Liver (tissue), 9 donors: ENCODE measurements around the gene EXOC3L2. TPM values are rescaled to one million over a fixed set of nuclear protein-coding genes. Genes with fewer than 3 reads are reported as not detected.

Experiments used
- DNase-seq: peaks from one replicate; pipeline ENCODE4 v3.0.0-alpha.2; 2017; ENCODE audit warnings: low spot score
- H3K27ac ChIP-seq, 2 donors: one replicate each; pipeline ENCODE4 v1.7.0; 2013; ENCODE audit warnings: inconsistent platforms in 2 of 2, low read length in 2 of 2, control low read depth in 1 of 2, low read depth in 1 of 2, mild to moderate bottlenecking in 1 of 2
- H3K27me3 ChIP-seq, 4 donors: one replicate each; pipeline versions ENCODE4 v1.6.1 to v1.7.0; 2013; ENCODE audit warnings: low read length in 3 of 4, inconsistent platforms in 1 of 4, mild to moderate bottlenecking in 1 of 4, moderate library complexity in 1 of 4; ENCODE audit not compliant: control insufficient read depth in 4 of 4, insufficient read depth in 4 of 4
- H3K36me3 ChIP-seq, 4 donors: one replicate each; pipeline versions ENCODE4 v1.6.1 to v1.7.0; 2013; ENCODE audit warnings: low read length in 3 of 4, mild to moderate bottlenecking in 3 of 4, low read depth in 1 of 4, moderate library complexity in 1 of 4; ENCODE audit not compliant: control insufficient read depth in 4 of 4, insufficient read depth in 3 of 4
- H3K4me1 ChIP-seq, 4 donors: one replicate each; pipeline versions ENCODE4 v1.6.1 to v1.7.0; 2013; ENCODE audit warnings: low read length in 3 of 4, mild to moderate bottlenecking in 3 of 4, moderate library complexity in 1 of 4; ENCODE audit not compliant: control insufficient read depth in 4 of 4, insufficient read depth in 4 of 4
- H3K4me3 ChIP-seq, 3 donors: one replicate each; pipeline versions ENCODE4 v1.6.1 to v1.7.0; 2013; ENCODE audit warnings: low read length in 3 of 3, control low read depth in 1 of 3, low read depth in 1 of 3, mild to moderate bottlenecking in 1 of 3
- H3K9ac ChIP-seq, 2 donors: one replicate each; pipeline ENCODE4 v1.7.0; 2013; ENCODE audit warnings: low read length in 2 of 2, mild to moderate bottlenecking in 2 of 2, moderate library complexity in 2 of 2, control low read depth in 1 of 2, low read depth in 1 of 2
- H3K9me3 ChIP-seq, 4 donors: one replicate each; pipeline versions ENCODE4 v1.6.1 to v1.7.0; 2013; ENCODE audit warnings: low read length in 3 of 4; ENCODE audit not compliant: control insufficient read depth in 4 of 4
- CTCF ChIP-seq: fragments of 150-350 bp; IDR thresholded peaks from 2 replicates; pipeline ENCODE4 v1.5.1; 2017; ENCODE audit warnings: improper control_type of control experiment, low read depth, low read length; ENCODE audit not compliant: missing input control
- EGR1 ChIP-seq, 2 donors: IDR thresholded peaks; 2 replicates each; pipeline ENCODE4 v1.6.1; 2016 to 2018; ENCODE audit warnings: antibody characterized with exemption in 2 of 2, low read depth in 2 of 2
- FOXA1 ChIP-seq: IDR thresholded peaks from 2 replicates; pipeline ENCODE4 v1.6.1; 2016; ENCODE audit warnings: antibody characterized with exemption
- FOXA2 ChIP-seq: IDR thresholded peaks from 2 replicates; pipeline ENCODE4 v1.6.1; 2016; ENCODE audit warnings: antibody characterized with exemption
- GABPA ChIP-seq, 2 donors: IDR thresholded peaks in 1 of 2; conservative IDR thresholded peaks in 1 of 2; 2 replicates each; pipeline ENCODE4 v1.6.1; 2016; ENCODE audit warnings: antibody characterized with exemption in 2 of 2, mild to moderate bottlenecking in 1 of 2, moderate library complexity in 1 of 2
- HNF4A ChIP-seq, 2 donors: conservative IDR thresholded peaks; 2 replicates each; pipeline ENCODE4 v1.6.1; 2016; ENCODE audit warnings: antibody characterized with exemption in 2 of 2, mild to moderate bottlenecking in 2 of 2
- HNF4G ChIP-seq: IDR thresholded peaks from 2 replicates; pipeline ENCODE4 v1.6.1; 2016; ENCODE audit warnings: antibody characterized with exemption
- MAX ChIP-seq: IDR thresholded peaks from 2 replicates; pipeline ENCODE4 v1.6.1; 2016; ENCODE audit warnings: antibody characterized with exemption
- NR2F2 ChIP-seq: IDR thresholded peaks from 2 replicates; pipeline ENCODE4 v1.6.1; 2016; ENCODE audit warnings: antibody characterized with exemption
- RAD21 ChIP-seq, 2 donors: IDR thresholded peaks; 2 replicates each; pipeline ENCODE4 v1.6.1; 2016; ENCODE audit warnings: antibody characterized with exemption in 2 of 2, mild to moderate bottlenecking in 2 of 2
- REST ChIP-seq: IDR thresholded peaks from 2 replicates; pipeline ENCODE4 v1.6.1; 2016; ENCODE audit warnings: antibody characterized with exemption, mild to moderate bottlenecking
- RXRA ChIP-seq, 2 donors: IDR thresholded peaks; 2 replicates each; pipeline ENCODE4 v1.6.1; 2017 to 2018; ENCODE audit warnings: antibody characterized with exemption in 2 of 2, mild to moderate bottlenecking in 1 of 2
- SP1 ChIP-seq: IDR thresholded peaks from 2 replicates; pipeline ENCODE4 v1.6.1; 2018; ENCODE audit warnings: antibody characterized with exemption, mild to moderate bottlenecking
- TAF1 ChIP-seq: conservative IDR thresholded peaks from 2 replicates; pipeline ENCODE4 v1.6.1; 2016; ENCODE audit warnings: antibody characterized with exemption, mild to moderate bottlenecking
- YY1 ChIP-seq: IDR thresholded peaks from 2 replicates; pipeline ENCODE4 v1.6.1; 2016; ENCODE audit warnings: antibody characterized with exemption, mild to moderate bottlenecking
- ZBTB33 ChIP-seq: IDR thresholded peaks from 2 replicates; pipeline ENCODE4 v1.6.1; 2016; ENCODE audit warnings: antibody characterized with exemption
- WGBS: extraction: QIAGEN DNeasy Blood & Tissue Kit; methylation state at CpG from one replicate; pipeline ENCODE4 v1.1.7; 2013; 5-methylcytosine and 5-hydroxymethylcytosine counted together
- polyA plus RNA-seq, 2 donors: library from polyadenylated mRNA; stranded (reverse) in 1 of 2; unstranded in 1 of 2; fragments of 200-250 nt in 1 of 2; fragments of >200 nt in 1 of 2; fragmentation: Nextera tagmentation in 1 of 2; extraction: Ambion mirVana in 1 of 2; gene quantifications; one replicate each; pipeline versions ENCODE4 v1.2.1 to v1.2.3, GENCODE V29; 2013 to 2015
- total RNA-seq, 2 donors: library from RNA; depleted of rRNA; stranded (reverse); fragments of >200 nt; gene quantifications; one replicate each; pipeline ENCODE4 v1.2.3, GENCODE V29; 2014
- donor health status: healthy.
- donor health status: healthy.
- donor health status: healthy.
- donor health status: healthy.
- donor health status: healthy.

Gene EXOC3L2
- total and polyA plus RNA-seq, 4 donors, result 1.3 to 7.3 (median 4.1) TPM

- no peak for DNase-seq
- no peak overlapping the region for H3K27ac ChIP-seq
- WGBS, result 78% methylated on average over 12 of the region's 12 CpGs
- H3K27me3 ChIP-seq, result no peaks in the 10 kb centered on the region
- no peak overlapping the region for H3K4me3 ChIP-seq
- H3K4me1 ChIP-seq, result peaks cover 0 to 7% (median 3%) of the 10 kb centered on the region in 4 donors
- no peak overlapping the region for H3K9ac ChIP-seq
- TF ChIP-seq SP1, result no peak
- no peak for TF ChIP-seq EGR1 (IDR thresholded peaks at IDR 0.05; ENCODE audit: low read depth in 2 of 2)
- TF ChIP-seq CTCF, result no peak
- peak; percentile 7 to 42 for TF ChIP-seq HNF4A (conservative IDR thresholded peaks at IDR 0.05)
- TF ChIP-seq FOXA1, result no peak
- no peaks in the 10 kb centered on the region for H3K9me3 ChIP-seq
- peaks cover 0 to 1% (median 0%) of the 10 kb centered on the region in 4 donors for H3K36me3 ChIP-seq
Observed at GRCh38 chr19:45186509-45187334, 58.5 kb downstream of the EXOC3L2 start.

- Histone ChIP-seq H3K4me3 (no peak overlapping the region), H3K9me3 (no peaks in the 10 kb centered on the region), H3K9ac (no peak overlapping the region), H3K36me3 (peaks cover 0 to 1% (median 0%) of the 10 kb centered on the region in 4 donors), H3K27ac (no peak overlapping the region), H3K27me3 (no peaks in the 10 kb centered on the region), H3K4me1 (peaks cover 3 to 27% (median 19%) of the 10 kb centered on the region in 4 donors)
- TF ChIP-seq CTCF (no peak), NR2F2 (no peak), REST (no peak), TAF1 (no peak), HNF4A (conservative IDR thresholded peaks at IDR 0.05) (no peak), YY1 (no peak), HNF4G (no peak), MAX (no peak), ZBTB33 (no peak), RXRA (IDR thresholded peaks at IDR 0.05) (no peak), RAD21 (IDR thresholded peaks at IDR 0.05) (no peak), FOXA2 (no peak), GABPA (IDR thresholded peaks at IDR 0.05 in 1 of 2, conservative IDR thresholded peaks at IDR 0.05 in 1 of 2) (no peak), FOXA1 (no peak)
- DNase-seq, result no peak
- 95% methylated on average over 5 of the region's 5 CpGs for WGBS
Observed at GRCh38 chr19:45184115-45184514, 61.1 kb downstream of the EXOC3L2 start.
